ENCODE data around the gene NCKAP1.
"Not testable (repeated sequence)": the region's sequence is repeated elsewhere in the genome, so short reads cannot be mapped to it uniquely, and the experiment has no call there.

The NCKAP1 gene

GRCh38 chr2:183009249-183009899, 28.9 kb downstream of the NCKAP1 start:
- no peak for DNase-seq

GRCh38 chr2:183001948-183002347, 36.3 kb downstream of the NCKAP1 start:
- DNase-seq = no peak

GRCh38 chr2:183000846-183001245, 37.4 kb downstream of the NCKAP1 start:
- no peak for DNase-seq

GRCh38 chr2:182999348-183000028, 38.8 kb downstream of the NCKAP1 start:
- DNase-seq = no peak

- no peak for DNase-seq
Observed at GRCh38 chr2:182994228-182994912, 43.9 kb downstream of the NCKAP1 start.

GRCh38 chr2:182982941-182983340, 55.3 kb downstream of the NCKAP1 start:
- no peak for DNase-seq

DNA sequence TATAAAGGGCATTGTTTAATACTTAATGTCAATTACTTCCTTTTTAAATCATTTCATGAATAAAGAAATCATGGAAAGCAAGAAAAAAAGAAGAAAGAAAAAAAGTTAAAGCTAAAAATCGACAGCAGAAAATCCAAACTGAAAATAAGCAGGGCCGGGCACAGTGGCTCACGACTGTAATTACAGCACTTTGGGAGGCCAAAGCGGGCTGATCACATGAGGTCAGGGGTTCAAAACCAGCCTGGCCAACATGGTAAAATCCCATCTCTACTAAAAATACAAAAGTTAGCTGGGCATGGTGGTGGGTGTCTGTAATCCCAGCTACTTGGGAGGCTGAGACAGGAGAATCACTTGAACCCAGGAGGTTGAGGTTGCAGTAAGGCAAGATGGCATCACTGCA, 56.8 kb downstream of the NCKAP1 start:
- not testable (repeated sequence) for DNase-seq

DNA sequence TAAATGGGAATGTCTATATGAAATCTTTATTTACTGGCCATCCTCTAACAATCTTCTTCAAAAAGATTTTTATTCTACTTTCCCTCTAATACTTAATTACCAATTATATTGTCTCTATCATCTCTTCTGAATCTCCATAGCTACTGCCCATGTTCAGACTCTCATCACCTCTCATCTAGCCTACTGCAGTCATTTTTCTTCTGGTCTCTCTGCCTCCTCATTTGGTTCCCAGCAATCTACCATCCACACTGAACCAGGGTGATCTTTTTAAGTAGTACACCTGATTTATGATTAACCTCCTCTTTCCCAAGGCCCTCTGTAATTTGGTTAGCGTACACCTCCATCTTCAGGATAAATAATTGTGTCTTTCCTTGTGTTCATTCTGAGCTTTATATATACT, 57.6 kb downstream of the NCKAP1 start:
- no peak for DNase-seq

- DNase-seq = peak; percentile 23
Observed at GRCh38 chr2:182980115-182980514, 58.1 kb downstream of the NCKAP1 start.

DNA sequence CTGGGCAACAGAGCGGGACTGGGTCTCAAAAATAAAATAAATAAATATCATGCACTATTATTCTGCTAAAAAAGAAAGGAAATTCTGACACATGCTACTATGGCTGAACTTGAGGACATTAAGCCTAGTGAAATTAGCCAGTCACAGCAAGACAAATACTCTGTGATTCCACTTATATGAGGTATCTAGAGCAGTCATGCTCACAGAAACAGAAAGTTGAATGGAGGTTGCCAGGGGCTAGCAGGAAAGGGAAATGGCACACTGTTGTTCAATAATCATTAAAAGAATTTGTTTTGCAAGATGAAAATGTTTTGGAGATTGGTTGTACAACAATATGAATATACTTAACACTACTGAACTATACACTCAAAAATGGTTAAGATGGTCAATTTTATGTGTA, 60.8 kb downstream of the NCKAP1 start:
- DNase-seq = no peak

- DNase-seq = no peak
Observed at GRCh38 chr2:182973441-182974352, 64.6 kb downstream of the NCKAP1 start.

- no peak for DNase-seq
Observed at GRCh38 chr2:182972548-182972942, 65.7 kb downstream of the NCKAP1 start.

DNA sequence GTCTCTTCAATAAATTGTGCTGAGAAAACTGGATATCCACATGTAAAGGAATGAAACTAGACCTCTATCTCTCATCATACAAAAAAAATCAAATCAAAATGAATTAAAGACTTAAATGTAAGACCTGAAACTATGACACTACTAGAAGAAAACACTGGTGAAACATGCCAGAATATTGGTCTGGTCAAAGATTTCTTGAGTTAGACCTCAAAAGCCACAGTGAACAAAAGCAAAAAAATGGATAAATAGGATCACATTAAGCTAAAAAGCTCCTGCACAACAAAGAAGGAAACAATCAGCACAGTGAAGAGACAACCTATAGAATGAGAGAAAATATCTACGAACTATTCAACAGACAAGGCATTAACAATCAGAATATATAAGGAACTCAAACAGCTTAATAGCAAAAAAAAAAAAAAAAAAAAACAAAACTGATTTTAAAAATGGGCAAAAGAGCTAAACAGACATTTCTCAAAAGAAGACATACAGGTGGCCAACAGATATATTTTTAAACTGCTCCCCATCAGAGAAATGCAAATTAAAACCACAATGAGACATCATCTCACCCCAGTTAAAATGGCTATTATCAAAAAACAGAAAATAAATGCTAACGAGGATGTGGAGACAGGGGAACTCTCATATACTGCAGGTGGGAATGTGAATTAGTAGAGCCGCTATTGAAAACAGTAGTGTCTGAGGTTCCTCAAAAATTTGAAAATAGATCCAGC, 66.3 kb downstream of the NCKAP1 start:
- no peak for DNase-seq

DNA sequence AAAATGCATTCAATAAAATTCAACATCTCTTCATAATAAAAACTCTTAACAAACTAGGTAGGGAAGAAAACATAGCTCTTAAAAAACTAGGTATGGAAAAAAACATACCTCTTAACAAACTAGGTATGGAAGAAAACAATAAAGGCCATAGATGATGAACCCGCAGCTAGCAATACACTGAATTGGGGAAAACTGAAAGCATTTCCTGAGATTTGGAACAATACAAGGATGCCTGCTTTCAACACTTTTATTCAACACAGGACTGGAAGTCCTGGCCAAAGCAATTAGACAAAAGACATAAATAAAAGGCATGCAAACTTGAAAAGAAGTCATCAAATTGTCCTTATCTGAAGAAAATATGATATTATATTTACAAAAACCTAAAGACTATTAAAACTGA, 67.8 kb downstream of the NCKAP1 start:
- DNase-seq = no peak

DNA sequence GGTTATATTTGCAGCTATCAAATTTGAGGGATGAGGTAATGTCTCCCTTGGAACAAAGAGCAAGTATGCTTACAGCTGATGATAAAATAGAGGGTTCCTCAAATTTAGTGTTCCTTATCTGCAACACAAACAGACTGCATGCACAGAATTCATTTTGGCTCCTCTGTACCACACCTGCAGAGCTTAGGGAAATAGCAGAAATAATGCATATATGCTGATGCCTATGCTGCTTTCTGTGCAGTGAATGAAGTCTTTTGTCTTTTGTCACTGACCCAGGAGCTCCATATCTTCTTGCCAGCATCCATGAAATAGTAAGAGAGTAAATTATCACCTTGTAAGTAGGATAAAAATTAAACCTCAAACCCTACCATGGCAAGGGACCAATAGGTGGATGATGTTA, 69.8 kb downstream of the NCKAP1 start:
- DNase-seq = no peak

- not testable (repeated sequence) for DNase-seq
Observed at GRCh38 chr2:182966356-182966755, 71.9 kb downstream of the NCKAP1 start.

DNA sequence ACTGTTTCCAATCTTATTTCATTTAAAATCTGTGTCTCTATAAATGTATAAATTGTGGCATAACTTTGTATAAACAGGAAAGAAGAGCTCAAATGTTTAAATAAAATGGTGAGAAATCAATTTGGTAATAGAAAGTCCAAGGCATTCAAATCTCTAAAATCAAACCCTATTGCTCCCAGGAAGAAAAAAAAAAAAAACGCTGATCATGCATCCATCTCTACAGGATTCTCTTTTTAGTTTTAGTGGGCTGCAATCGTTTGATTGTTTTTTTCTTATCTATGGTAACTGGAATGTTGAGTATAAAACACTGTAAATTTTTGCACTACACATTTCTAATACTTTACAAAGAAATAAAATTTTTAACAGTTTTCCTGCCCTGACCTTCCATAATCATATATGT, 75.6 kb downstream of the NCKAP1 start:
- DNase-seq = no peak

DNA sequence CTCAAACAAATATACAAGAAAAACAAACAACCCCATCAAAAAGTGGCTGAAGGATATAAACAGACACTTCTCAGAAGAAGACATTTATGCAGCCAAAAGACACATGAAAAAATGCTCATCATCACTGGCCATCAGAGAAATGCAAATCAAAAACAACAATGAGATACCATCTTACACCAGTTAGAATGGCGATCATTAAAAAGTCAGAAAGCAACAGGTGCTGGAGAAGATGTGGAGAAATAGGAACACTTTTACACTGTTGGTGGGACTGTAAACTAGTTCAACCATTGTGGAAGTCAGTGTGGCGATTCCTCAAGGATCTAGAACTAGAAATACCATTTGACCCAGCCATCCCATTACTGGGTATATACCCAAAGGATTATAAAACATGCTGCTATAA, 77.4 kb downstream of the NCKAP1 start:
- not testable (repeated sequence) for DNase-seq

- no peak for DNase-seq
Observed at GRCh38 chr2:182954789-182955188, 83.5 kb downstream of the NCKAP1 start.

DNA sequence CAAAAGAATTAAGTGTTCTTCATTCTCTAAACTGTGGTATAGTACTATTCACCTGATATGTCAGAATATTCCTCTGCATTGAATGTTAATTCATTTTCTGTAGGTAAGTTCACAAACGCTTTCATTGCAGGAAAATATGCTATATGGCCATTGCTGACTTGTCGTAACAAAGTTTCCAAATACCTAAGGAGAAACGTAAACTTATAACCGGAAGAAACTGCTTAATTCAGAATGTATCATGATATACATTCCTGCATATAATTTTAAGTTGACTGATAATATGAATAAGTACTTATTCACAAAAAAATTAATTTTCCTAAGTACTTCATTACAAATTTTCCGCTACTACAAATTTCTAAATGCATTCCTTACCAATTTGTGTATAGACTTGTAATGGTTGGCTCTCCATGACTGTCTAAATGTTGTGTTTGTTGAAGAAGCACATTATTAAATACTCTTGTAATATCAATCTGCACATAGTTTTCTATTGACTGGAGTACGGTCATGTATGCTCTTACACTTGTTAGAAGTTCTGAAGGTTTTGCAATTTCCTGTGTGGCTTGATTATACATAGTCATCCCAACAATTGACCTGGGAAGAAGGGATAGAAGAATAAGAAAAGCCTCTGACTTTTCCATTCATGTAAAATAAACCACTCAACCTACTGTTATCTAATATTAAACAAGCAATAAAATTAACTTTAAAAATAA, 85.4 kb downstream of the NCKAP1 start:
- DNase-seq = peak; percentile 47

DNA sequence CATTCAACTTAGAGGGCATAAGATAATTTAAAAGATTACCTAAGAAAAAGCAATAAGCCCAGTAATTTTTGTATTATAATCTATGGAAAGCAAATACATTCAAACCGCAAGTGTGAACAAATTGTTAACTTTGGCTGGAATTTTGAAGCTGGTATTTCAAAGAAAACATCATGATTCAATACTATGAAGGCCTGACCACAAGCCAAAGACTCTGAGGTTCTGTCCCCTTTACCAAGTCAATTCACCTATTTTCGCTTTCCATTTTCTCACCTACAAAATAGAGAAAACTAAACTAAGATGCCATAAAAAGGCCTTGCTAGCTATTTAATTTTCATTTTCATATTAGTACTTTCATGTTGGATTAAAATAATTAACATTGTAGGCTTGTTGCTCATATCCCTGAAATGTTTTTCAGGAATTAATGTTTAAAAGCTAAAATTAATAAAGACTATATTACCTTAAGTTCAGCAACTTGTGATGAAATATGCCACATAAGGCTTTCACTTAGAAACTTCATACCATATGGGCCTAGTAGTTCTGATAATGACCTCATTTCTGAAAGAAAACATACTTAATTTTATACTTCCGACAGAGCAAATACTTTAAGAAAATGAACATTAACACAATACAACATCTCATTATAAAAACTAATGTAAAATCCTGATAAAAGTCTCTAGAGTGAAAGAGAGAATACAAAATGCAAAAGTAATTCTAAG, 86.2 kb downstream of the NCKAP1 start:
- DNase-seq = no peak

All from fibroblast of skin of right quadriceps (primary cell).